Breast epithelium (tissue), 3 donors: Measurements from ENCODE around the gene NR2F1.

ENCODE experiments used
- POLR2A ChIP-seq: fragments of 450-650 bp; IDR thresholded peaks from one replicate; pipeline ENCODE4 v1.6.1; 2016; ENCODE audit warnings: antibody characterized with exemption, mild to moderate bottlenecking, moderate library complexity
- POLR2AphosphoS5 ChIP-seq, 3 donors: sonication (generic); formaldehyde crosslinking; IDR thresholded peaks; one replicate each; pipeline ENCODE4 v1.6.1; 2017; ENCODE audit warnings: antibody characterized with exemption in 3 of 3
- TF ChIP-seq, protein P1 (sequence below), 3 donors: fragments of 450-650 bp; IDR thresholded peaks; one replicate each; pipeline ENCODE4 v1.5.1; 2016 to 2017; ENCODE audit warnings: antibody characterized with exemption in 3 of 3, mild to moderate bottlenecking in 3 of 3, moderate library complexity in 3 of 3

DNA sequence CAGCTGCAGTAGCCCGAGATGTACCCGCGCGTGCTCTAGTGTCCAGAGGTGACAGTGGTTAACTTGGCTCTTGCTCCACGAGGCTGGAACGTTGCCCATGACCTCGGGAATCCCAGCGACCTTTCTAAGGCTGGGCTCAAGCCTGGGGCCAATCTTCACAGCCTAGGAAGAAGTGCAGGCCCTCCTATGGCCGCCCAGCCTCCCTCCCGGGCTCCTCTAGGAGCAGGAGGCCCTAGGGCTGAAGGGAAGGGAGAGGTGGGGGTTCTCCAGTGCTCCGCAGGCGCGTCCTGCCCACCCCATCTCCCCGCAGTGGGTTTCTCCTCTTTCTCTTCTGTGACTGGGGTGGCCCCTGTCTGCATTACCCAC lies 13.3 kb downstream of the NR2F1 start:
- TF ChIP-seq POLR2A (no peak), POLR2AphosphoS5 (IDR thresholded peaks at IDR 0.05) (no peak)
- TF ChIP-seq, protein P1, sequence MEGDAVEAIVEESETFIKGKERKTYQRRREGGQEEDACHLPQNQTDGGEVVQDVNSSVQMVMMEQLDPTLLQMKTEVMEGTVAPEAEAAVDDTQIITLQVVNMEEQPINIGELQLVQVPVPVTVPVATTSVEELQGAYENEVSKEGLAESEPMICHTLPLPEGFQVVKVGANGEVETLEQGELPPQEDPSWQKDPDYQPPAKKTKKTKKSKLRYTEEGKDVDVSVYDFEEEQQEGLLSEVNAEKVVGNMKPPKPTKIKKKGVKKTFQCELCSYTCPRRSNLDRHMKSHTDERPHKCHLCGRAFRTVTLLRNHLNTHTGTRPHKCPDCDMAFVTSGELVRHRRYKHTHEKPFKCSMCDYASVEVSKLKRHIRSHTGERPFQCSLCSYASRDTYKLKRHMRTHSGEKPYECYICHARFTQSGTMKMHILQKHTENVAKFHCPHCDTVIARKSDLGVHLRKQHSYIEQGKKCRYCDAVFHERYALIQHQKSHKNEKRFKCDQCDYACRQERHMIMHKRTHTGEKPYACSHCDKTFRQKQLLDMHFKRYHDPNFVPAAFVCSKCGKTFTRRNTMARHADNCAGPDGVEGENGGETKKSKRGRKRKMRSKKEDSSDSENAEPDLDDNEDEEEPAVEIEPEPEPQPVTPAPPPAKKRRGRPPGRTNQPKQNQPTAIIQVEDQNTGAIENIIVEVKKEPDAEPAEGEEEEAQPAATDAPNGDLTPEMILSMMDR (IDR thresholded peaks at IDR 0.05), result no peak
